GM18909 (cell line): Measurements from ENCODE around the gene ZDHHC8.
A peak's percentile ranks its signal among the peaks of the same experiment; 100 is the strongest.

Experiments used
- ATAC-seq: cut with Tn5 transposase; IDR thresholded peaks from one replicate; pipeline ENCODE4 v1.9.1; 2021; ENCODE audit warnings: mild to moderate bottlenecking; ENCODE audit not compliant: unreplicated experiment, poor library complexity

ZDHHC8 gene, protein sequence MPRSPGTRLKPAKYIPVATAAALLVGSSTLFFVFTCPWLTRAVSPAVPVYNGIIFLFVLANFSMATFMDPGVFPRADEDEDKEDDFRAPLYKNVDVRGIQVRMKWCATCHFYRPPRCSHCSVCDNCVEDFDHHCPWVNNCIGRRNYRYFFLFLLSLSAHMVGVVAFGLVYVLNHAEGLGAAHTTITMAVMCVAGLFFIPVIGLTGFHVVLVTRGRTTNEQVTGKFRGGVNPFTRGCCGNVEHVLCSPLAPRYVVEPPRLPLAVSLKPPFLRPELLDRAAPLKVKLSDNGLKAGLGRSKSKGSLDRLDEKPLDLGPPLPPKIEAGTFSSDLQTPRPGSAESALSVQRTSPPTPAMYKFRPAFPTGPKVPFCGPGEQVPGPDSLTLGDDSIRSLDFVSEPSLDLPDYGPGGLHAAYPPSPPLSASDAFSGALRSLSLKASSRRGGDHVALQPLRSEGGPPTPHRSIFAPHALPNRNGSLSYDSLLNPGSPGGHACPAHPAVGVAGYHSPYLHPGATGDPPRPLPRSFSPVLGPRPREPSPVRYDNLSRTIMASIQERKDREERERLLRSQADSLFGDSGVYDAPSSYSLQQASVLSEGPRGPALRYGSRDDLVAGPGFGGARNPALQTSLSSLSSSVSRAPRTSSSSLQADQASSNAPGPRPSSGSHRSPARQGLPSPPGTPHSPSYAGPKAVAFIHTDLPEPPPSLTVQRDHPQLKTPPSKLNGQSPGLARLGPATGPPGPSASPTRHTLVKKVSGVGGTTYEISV

DNA sequence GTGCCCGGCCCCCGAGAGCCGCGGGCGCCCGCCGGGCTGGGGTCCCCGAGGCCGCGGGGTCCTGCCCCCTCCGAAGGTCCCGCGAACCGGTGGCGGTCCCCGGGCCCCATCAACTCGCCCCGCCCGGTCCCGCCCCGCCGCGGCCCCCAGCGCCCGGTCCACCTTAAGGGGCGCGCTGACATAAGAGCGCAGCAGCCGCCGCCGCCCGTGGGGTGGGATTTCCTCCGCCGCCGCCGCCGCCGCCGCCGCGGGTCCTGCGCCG is at the start of gene ZDHHC8:
Gene ZDHHC8 (plus strand): TSS at position 208 of the 262 bp plus-strand sequence. CDS start 144 bp downstream, outside the sequence.
- ATAC-seq = peak; percentile 35

DNA sequence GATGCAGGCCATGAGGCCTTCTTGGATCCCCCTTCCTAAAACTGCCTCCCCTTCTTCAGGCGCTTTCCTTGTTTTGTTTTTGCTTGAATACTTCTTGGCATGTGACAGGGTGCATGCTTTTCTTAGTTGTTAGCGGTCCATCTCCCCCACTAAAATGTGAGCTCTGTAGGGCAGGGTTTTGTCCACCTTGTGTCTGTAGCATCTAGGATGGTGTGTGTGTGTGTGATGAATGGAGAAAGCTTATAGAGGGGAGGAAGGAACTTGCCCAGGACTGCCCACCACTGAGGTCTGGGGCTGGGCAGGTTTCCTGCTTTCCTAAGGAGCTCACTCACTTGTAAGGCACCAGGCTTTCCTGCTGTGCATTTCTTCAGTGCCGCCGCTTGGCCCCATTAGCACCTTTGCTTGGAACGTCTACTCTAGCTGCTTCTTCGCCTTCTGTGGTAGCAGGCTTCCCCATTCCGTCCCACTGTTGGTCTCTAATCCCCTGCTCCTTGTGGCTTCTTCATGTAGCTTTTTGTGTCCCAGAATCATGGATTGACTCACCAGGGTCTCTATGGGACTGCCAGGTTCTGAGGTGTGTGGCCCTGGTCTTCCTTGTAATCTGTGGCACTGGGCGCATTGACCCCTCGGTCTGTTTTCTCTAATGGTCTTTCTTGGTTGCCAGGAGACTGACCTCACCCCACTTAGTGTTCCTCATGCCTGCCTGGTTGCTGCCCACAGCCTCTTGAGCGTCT is 48.3 kb upstream of the ZDHHC8 start:
- no peak for ATAC-seq

DNA sequence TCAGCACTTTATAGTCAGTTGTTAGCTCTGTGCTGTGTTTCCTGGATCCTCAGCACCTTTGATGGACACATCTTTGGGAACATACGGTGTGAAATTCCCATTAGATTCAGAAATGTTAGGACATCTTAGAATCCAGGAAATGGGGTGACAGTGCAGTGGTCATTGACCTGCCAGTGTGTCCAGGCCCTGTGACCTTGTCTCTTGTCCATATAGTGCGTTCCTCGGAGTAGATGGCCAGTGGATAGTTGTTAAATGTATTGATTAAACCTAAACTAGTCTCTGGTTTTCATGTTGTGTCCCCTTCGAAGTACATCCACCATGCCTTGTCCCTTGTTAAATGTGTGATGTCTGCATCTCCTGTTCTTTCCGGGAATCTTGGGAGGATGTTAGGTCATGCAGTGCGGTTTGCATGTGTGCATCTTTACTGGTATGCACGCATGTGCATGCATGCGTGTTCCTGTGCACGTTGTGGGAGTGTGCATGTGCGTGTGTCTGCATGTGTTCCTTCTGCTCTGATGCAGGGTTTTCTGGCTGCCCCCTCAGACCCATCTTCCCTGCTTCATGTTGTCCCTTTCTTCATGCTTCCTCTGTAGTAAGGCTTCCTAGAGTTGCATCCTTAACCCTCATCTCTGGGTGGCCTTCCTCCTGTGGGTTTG is 47.6 kb upstream of the ZDHHC8 start:
- no peak for ATAC-seq

DNA sequence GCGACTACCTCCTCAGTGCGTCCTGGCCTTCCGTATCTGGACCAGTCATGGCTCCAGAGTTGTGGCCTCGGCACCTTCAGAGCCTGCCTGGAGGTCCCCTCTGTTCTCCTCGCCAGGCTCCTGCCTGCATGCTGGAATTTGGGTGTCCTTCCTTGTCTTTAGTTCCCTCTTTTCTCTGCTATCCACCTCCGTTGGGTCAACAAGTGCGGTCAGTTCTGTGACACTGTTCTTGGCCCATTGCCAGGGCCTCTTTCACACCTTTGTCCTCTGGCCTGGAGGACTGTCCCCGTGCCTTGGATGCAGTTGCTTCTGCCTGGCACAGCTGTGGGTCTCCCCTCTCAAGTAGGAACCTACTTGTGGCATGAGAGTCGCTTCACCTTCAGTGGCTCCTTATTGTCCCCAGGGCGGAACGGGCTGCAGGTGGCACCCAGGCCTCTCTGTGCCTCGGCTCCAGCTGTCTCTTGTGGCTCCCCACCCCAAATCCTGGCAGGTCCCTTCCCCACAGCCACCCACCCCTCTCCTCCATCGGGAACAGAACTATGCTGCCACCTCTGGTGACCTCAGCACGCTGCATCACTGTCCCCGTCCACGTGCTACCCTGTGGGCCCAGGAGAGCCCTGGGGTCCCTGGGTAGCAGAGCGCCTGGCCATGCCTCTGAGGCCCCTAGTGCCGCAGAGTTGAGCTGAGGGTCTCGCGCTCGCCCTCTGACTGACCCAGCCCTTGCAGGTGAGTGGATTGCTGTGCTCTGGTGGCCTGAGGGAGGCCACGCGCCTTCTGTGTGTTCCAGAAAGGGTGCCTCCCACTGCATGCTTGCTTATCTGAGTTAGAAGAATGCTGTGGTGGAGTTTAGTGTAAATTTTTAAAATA is 46.8 kb upstream of the ZDHHC8 start:
- ATAC-seq = no peak

DNA sequence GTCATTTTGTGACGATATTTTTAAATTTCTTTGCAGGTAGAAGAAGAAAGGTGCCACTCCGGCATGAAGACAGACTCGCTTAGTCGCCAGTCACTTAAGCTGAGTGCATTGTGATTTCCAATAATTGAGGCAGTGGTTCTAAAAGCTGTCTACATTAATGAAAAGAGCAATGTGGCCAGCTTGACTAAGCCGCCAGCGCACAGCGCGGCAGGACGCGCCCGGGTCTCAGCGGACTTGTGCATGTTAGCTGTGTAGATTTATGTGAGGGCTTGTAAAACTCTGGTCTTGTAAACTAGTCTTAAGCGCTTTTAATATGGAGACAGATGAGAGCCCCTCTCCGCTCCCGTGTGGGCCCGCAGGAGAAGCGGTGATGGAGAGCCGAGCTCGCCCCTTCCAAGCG is 46.0 kb upstream of the ZDHHC8 start:
- no peak for ATAC-seq

DNA sequence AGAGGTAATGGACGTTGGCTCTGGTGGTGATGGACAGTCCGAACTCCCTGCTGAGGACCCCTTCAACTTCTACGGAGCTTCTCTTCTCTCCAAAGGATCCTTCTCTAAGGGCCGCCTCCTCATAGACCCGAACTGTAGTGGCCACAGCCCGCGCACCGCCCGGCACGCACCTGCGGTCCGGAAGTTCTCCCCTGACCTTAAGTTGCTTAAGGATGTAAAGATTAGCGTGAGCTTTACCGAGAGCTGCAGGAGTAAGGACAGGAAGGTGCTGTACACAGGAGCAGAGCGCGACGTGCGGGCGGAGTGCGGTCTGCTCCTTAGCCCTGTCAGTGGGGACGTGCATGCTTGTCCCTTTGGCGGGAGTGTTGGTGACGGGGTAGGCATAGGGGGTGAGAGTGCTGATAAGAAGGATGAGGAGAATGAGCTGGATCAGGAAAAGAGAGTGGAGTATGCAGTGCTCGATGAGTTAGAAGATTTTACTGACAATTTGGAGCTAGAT is 45.5 kb upstream of the ZDHHC8 start:
- no peak for ATAC-seq

DNA sequence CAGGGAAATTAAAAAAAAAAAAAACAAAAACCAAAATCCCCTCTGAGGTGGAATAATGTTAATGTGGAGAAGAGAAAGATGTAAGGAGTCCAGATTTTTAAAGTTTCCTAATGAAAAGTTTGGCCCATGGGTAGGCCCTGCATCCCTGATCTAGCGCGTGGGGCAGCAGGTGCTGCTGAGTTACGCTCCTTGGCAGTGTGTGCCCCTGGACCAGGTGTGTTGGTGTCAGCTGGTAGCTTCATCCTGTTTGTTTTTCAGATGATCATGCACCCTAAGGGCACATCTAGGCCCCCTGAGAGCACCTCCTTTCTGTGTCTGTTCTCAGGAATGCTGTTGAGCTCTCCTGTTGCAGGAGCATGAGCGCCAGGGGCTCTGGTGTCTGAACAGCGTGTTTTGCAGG is 44.8 kb upstream of the ZDHHC8 start:
- ATAC-seq = no peak

DNA sequence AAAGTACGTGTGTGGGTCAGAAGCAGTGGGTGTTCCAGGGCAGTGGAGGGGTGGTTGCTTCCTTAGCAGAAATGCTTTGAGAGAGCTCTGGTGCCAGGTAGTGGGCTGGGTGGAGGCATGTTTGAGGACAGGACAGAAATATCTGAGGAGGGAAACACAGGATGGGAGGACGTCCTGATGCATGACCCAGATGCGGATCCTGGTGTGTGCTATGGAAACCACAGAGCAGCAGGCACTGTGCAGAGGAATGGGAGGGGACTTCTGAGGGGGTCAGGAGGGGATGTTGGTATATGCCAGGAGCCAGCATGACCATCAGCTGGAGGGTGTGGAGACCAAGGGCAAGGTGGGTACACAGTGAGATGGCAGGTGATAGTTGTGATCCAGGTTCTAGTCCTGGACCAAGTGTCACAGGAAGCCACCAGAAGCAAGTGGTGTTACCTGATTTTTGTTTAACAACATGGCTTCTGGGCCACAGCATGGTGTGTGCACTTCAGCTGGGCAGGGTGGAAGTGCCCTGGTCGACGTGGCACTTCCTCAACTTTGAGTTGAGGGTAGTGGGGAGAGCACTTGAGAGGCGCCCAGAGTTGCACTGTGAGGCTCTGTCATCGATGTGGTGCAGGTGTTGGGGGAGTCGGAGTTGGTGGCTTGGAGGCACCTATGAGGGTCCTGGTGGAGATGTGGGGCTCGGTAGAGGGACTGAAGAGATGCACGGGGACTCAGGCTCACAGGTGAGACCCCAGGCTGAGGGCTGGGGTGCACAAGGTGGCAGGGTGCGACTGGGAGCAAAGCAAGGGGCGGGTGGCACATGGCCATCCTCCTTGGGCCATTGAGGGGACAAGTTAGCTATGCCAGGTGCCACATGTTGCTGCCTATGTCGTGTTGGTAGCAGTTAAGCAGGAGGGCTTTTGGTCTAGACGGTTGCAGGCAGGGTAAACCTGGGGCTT is 44.0 kb upstream of the ZDHHC8 start:
- no peak for ATAC-seq

DNA sequence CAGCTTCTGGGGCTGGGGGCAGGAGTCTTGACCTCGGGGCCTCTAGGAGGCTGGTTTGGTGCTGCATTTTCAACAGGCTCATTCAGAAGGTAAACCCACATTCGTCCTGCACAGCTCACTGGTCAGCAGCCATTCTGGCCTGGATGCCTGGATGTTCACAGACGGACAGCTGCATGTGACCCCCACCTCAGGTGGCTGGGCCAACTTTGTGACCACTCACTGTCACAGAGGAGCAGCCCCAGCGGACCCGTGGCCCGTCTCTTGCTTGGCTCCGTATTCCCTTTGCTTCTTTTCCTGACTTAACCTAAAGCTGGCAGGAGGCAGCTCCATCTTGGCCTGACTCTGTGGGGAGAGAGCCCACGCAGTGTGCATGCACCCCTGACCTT is 43.3 kb upstream of the ZDHHC8 start:
- ATAC-seq = no peak

DNA sequence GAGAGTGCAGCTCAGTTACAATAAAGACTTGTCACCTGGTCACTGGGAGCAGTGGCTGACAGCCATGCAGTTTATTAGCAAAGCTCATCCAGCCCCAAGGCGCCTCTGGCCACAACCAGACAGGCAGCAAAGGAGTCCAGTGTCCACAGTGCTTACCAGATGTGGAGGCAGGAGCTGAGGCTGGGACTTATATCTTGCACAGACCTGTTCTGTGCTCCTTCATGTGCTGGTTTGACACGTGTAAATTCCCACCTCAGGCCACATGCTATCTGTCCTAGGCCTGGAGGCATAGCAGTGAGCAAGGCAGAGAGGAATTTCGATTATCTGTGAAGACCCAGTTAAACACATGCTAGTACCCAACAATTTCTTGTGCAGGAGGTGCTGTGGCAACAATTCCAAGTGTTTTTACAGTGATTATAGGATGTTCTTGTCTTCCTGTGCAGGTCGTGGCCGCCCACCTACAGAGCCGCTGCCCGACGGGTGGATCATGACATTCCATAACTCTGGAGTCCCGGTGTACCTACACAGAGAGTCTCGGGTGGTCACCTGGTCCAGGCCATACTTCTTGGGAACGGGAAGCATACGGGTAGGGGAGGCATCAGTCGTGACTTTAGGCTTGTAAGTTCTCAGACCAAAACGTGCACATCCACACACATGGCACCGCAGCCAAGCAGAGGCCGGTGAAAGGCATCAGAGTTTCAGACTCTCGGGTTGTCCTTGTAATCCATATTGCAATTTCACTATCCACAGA is 42.2 kb upstream of the ZDHHC8 start:
- ATAC-seq = no peak

DNA sequence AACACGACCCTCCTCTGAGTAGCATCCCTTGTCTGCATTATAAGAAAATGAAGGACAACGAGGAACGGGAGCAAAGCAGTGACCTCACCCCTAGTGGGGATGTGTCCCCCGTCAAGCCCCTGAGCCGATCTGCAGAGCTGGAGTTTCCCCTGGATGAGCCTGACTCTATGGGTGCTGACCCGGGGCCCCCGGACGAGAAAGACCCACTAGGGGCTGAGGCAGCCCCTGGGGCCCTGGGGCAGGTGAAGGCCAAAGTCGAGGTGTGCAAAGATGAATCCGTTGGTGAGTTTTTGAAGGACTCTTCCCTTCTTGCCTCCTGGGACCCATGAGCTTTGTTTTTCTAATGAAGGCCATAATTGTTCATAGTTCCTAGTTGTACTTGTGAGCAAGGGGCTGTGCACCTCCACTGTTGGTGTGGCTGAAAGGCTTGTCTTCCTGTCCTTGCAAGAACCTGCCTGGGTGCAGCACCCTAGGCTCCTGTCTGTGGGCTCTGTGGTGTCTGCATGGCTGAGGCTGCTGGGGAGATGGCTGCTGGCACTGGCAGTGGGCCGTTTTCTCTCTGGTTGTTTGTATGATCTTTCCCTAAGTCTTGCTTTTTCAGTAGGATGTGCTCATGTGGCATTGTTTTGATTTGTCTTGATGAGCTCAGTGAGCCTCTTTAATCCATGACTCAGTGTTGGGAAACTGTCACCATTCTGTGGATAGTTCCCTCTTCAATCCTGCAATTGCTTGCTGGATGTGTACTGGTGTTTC is 41.5 kb upstream of the ZDHHC8 start:
- no peak for ATAC-seq

DNA sequence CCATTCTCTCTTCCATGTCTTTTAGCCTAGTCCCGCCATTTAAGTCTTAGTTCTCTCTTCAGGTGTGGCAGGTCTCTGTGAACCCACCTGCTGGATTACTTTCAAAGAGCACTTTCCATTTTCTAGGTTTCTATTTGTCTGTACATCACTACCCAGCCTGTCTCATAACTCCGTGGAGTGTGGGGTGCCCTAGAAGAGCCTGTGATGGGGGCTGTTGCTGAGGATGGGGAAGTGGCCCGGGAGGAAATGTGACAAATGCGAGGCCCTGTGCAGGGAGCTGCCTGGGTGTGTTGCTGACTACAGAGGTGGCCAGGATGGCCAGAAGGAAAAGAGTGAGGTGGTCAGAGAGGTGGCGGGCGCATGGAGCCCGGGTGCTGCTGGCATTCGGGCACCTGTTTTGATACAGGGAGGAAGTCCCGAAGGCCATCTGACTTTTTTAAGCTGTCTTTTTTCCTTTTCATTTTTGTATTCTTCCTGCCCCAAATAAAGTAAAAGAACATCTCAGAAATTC is 40.8 kb upstream of the ZDHHC8 start:
- ATAC-seq = no peak

DNA sequence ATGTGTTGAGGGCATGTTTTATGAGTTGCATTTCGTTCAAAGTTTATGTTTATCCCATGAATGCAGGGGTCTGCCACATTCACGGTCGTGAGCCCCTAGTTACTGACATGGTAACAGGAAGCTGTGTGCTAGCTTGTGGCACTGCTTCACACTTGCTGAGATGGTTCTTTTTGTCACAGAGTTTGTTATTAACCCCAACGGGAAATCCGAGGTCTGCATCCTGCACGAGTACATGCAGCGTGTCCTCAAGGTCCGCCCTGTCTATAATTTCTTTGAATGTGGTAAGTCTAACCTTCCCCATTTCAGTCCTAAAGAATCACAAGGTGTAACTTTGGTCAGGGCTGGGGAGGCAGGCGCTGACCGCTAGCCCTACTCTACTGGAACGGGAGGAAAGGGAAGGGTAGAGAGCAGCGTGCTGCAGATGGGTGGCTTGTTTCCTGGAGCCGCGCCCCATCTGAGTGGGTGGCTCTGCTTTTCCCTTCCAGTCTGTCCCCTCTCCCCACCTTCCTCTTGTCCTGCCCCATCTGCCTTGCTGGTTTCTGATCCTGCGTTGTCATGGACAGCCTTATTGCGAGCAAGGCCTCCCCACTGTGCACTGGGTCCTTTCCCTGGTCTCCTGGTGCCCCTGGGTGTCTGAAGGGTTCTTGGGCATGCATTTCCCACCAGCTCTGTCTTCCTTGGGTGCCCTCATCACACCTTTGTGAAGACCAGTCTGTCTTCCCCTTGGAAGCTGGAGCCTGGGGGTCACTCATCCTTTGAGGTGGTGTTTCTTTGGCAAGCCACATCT is 39.7 kb upstream of the ZDHHC8 start:
- ATAC-seq = no peak

DNA sequence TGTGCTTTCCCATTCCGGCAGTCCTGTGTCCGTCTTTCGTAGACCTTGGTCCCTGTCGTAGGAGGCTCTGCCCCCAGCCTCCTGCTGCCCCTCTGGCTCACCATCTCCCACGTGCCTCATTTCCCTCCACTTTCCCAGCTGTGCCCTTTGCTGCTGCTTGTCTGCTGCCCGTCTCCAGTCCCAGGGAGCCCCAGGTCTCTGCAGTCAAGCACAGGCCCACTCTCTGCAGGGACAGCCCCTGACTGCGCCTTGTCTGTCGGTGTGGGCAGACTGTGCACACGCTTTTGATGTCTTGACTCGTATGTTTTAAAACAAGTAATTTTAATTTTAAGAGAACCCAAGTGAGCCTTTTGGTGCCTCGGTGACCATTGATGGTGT is 39.1 kb upstream of the ZDHHC8 start:
- no peak for ATAC-seq

DNA sequence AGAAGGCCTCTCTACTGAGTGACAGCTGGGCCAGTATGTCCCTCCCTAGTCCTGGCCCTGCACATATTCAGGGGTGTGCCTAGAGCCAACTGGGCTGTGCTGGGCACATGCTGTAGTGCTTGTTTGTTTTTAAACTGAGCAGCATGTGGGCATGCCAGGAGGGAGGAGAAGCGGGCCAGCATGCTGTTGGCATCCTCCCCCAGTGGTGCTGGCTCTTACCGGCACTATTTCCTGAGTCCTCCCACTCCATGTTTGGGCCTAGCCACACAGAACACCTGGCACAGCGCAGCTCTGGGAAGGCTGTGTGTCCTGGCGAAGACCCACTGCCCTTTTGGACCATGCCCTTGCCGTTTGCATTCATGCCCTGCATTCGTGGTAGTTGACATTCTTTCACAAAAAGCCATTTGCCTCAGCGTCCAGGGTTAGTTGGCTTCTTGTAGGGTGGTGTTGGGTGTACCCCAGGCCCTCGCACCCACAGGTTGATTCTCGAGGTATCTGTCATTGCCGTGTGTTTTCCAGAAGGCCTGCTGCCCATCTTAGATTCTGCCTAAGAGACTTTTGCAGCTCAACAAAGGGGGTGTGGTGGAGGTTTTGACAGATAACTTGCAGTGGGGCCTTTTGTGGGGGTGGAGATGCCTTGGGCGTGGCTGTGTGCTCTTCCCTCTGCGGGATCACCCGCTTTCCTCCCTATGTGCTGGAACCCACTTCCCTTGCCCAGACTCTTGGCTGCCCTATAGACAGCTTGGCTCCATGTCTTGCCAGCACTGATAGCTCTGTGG is 38.0 kb upstream of the ZDHHC8 start:
- no peak for ATAC-seq
